Stimulated activated CD8-positive, alpha-beta memory T cell treated with anti-CD3 and anti-CD28 coated beads, Interleukin-12 subunit alpha, Interleukin-12 subunit beta, amount 100 ng/mL, for 24 hours (primary cell): ENCODE data around the gene CACNA1D.

Source experiments
- DNase-seq: peaks from one replicate; pipeline ENCODE4 v3.0.0-alpha.2; 2020; ENCODE audit errors: extremely low read depth

CACNA1D gene

DNA sequence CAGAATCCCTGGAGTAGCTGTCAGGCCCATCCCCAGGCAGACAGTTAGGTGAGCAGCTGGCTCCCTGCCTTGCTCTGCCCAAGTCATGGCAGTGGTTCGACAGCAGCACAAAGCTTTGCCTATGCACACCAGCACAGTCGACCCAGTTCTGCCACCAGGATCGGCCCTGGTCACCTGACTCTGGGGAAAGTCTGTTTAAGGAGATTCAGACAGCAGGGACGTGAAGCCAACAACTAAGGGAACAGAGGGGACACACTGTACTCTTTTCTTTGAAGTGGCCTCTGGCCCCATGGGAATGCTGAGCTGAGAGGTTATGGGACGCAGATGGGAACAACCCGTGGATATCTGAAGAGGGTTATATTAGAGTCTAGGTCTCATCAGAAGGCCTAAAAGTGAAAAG is 217.0 kb downstream of the CACNA1D start:
- DNase-seq = no peak

DNA sequence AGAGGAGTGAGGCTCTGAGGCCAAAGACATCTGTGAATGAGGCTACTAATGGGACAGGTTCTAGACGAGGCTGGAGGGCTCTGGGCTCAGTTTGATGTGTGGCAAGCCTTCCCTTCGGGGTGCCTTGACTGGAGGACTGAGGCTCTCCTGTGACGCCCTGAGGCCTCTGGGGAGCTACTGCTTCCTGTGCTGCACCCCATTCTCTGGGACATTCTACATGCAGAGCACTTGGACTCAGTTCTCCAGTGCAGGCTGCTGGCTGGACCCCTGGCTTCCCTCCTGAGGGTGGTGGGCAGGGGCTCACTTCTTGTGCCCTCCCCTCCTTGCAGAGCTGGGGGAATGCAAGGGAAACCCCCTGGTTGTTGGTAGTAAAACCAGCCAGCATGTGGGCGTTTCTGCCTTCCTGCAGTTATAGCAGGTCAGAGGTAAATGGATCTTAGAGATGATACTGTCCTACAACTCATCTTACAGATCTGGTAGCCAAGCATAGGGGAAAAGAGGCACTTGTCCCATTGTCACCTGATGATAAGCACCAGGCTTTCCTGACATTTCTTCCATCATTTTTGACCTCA is 218.5 kb downstream of the CACNA1D start:
- no peak for DNase-seq

DNA sequence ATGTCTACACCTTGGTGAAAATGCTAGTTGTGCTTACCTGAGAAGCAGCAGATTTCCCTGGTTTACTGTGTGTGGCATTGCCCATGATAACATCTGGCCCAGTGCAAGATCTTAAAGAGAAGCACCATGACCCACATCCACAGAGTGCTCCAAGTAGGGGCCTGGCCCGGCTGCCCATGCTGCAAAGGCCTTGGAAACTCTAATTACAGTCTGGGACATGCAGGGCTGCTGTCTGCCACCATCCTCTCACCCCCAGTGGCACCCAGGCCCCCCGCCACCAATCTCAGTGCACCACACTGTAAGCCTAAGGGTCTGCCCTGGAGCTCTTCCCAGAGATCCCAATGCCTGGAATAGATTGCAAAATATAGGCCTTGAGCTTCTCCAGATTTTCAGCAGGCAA is 219.2 kb downstream of the CACNA1D start:
- no peak for DNase-seq

DNA sequence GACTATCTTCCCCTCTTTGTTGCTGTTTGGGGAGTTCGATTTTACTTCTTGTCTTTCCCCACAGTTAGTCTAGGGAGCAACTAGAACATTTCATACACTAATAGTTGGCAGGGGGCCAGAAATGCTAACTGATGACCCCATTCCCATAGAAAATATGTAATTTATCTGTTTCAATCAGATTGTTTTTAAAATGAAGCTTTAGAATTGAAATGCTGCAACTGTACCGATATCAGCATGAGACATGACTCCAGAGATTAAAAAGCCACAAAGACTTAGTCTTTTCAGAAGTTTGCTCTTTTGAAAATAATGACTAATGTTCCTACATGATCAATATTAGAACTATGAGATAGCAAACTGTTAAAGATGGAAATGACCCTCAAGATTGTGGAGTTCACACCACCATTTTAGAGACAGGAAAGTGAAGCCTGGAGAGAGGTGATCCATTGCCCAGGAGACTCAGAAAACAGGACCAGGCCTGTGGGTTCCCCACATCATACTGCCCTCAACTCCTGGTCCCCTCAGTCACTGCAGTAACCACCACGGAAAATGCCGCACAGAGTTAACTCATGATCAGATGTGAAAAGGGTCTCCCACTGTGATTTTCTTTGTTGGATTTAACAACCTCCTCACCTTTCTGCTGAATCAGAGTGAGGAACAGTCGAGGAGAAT is 221.5 kb downstream of the CACNA1D start:
- no peak for DNase-seq

DNA sequence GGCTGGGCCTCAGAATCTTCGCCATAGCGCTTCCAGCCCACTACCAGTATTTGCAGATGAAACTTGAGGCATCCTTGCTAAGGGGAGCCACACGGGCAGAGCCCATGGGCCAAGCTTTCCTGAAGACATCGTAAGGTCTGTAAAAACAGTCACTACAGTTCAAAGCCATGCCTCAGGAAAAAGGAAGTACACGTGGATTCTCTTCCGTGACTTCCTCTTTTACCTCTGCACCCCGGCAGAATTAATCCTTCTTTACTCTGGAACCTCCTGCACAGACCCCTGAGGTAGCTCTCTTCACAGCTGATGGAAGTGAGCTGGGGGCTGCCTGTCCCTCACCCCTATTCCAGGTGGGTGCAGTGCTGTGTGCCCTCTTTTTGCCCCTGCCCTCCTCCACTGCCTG is 222.6 kb downstream of the CACNA1D start:
- no peak for DNase-seq

GRCh38 chr3:53718462-53718861 is 224.1 kb downstream of the CACNA1D start:
- DNase-seq = no peak

GRCh38 chr3:53719796-53720195 is 225.4 kb downstream of the CACNA1D start:
- no peak for DNase-seq

- no peak for DNase-seq
Observed at GRCh38 chr3:53721187-53722119, 227.0 kb downstream of the CACNA1D start.

- no peak for DNase-seq
Observed at GRCh38 chr3:53724566-53724965, 230.2 kb downstream of the CACNA1D start.

DNA sequence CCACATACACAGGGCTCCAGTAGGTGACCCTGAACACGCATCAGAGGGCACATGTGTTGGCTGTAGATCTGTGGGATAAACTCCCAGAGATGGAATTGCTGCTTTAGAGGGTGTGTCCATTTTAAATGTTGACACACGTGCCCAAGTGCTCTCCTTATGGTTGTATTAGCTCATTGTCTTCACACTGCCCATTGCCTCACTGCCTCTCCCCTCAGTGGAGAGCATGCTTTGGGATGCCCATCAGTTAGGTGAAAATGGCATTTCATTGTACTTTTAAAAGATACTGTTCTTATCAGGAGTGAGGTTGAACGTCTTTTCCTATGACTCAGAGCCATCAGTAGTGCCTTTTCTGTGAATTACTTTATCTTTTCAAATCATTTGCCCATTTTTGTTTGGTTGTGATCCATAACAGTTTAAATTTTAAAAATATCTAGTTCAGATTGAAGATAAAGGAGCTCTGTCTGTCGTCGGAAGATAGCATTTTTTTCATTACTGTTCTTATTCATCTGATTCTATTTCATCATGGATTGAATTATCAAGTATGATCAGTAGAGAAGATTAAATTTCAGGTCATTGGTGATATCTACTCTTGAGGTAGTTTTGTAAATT is 231.1 kb downstream of the CACNA1D start:
- no peak for DNase-seq

DNA sequence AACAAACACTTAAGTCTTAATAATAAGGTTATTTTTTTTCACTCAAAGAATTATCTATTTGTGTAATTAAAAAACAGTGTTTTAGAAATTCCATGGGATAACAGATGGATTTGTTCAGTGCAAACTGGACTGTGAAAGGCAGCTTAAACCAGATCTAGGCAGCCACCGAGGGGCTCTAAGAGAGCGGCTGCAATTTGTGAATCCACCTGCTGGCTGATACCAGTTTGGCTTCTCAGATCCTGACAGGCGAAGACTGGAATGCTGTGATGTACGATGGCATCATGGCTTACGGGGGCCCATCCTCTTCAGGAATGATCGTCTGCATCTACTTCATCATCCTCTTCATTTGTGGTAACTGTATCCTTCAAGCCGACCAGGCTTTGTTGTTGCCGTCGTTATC is 232.2 kb downstream of the CACNA1D start:
- no peak for DNase-seq

DNA sequence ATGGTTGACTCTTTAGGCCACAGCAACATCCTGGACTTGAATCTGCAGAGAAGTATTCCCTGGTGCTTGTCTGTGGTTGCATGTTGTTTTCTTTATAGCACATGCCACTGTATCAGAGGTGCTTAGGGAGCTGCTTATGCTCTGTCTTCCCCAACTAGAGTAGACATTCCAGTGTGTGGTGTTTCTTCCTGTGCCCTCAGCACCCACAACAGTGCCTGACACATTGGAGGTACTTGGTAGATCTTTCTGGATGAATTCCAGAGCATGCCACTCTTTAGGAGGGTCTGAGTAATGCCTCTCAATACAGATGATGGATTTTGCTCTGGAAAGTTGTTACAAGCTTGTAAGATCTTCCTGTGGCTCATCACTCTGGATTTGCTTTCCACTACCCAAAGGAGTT is 234.2 kb downstream of the CACNA1D start:
- no peak for DNase-seq

DNA sequence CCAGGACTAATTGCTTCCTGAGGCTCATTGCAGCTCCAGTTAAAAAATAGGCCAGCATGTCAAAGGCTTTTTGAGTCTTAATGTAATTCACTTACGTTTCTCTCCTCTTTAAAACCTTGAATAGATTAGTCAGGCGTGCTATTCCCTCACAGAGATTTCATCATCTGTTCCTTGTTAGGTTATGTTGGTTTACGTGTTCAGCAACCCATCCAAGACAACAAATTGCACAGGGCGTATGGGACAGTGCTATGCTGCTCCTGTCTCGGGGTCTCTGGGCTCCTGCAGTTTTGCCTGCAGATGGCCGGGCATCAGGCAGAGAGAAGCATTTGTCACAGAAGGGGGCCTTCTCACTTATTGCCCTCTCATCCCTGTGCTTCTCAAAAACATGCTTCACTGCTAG is 234.7 kb downstream of the CACNA1D start:
- no peak for DNase-seq

DNA sequence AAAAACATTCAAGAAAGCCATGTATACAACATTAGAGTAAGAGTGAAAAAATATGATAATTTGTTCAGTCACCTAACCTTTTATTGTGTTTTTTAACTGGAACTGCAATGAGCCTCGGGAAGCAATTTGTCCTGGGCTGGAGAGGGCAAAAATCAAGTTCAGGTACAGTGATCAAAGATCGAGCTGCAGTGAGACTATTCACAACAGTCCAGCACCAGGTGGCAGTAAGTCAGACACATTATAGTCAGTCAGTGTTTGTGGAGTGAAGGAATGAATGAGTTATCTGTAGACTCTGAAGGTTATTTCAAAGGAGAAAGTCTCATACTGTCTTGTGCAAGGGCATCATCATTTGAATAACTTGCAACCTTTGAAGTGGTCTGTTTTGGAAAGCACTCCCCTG is 235.2 kb downstream of the CACNA1D start:
- DNase-seq = no peak

- DNase-seq = no peak
Observed at GRCh38 chr3:53730576-53730975, 236.2 kb downstream of the CACNA1D start.

- no peak for DNase-seq
Observed at GRCh38 chr3:53731934-53732624, 237.7 kb downstream of the CACNA1D start.

- no peak for DNase-seq
Observed at GRCh38 chr3:53733446-53733845, 239.0 kb downstream of the CACNA1D start.

DNA sequence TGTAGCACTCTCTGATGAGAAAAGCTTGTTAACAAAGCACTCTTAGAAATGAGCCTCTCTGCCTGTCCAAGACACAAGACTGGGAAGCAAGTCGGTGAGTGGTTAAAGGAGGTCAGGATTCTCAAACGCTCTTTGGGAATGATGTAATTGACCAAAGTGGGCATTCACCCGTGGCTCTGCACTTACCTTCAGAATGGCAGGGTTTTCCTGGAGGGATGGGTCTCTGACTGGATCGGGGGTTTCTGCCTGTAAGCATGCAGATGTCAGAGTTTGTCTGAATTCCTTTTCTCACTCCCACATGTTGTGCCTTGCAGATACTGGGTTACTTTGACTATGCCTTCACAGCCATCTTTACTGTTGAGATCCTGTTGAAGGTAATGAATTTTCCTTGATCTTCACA is 245.6 kb downstream of the CACNA1D start:
- DNase-seq = no peak

- no peak for DNase-seq
Observed at GRCh38 chr3:53740956-53741355, 246.5 kb downstream of the CACNA1D start.

DNA sequence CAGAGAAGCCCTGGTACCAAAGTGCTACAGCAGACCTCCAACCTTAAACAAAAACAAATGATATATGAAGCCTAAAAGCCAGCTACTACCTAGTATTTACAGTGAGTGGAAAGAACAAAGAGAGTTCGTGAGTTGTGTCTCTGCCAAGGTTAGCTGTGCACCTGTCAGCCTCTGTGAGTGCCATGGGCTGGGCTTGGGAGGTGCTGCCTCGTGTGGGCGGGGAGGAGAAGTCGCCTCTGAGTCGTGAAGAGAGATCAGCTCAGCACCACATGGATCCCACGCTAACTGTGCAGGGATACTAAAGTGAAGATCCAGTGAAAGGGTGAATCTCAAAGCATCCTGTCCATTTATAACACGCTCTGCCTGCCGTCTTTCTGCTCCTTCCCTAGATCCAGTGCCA is 249.9 kb downstream of the CACNA1D start:
- no peak for DNase-seq

GRCh38 chr3:53747559-53747958 is 253.1 kb downstream of the CACNA1D start:
- DNase-seq = no peak
